GM19324 (cell line): ENCODE results near the gene ADCY9.
"Not testable (repeated sequence)": the region's sequence is repeated elsewhere in the genome, so short reads cannot be mapped to it uniquely, and the experiment has no call there.

Source experiments
- ATAC-seq: cut with Tn5 transposase; IDR thresholded peaks from one replicate; pipeline ENCODE4 v1.9.1; 2021; ENCODE audit warnings: mild to moderate bottlenecking, moderate library complexity; ENCODE audit not compliant: unreplicated experiment, low FRiP score

ADCY9 gene

DNA sequence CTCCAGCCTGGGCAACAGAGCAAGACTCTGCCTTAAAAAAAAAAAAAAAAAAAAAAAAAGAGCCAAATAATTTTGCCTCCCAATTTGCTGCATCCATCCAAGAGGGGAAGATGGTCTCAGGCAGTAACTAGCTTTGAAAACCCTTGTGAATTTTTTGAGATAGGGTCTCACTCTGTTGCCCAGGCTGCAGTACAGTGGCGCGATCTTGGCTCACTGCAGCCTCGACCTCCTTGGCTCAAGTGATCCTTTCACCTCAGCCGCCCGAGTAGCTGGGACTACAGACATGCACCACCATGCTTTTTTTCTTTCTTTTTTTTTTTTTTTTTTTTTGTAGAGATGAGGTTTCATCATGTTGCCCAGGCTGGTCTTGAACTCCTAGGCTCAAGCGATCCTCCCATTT is 70.7 kb downstream of the ADCY9 start:
- ATAC-seq = not testable (repeated sequence)

DNA sequence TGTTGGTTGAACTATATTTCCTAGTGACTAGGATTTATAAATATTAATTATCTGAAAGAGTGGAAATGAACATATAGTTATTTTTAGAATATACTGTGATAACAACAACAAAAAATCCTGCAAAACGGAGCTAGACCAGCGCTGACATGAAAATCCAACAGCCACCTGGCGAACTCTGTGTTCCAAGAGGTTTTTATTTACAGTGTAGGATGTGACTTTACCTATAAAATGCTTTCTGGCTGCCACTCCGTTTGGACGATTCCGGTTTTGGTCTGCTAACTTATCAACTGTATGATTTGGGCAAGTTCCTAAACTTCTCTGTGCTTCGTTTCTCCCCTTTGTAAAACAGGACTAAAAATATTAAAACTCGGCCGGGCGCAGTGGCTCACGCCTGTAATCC is 73.7 kb downstream of the ADCY9 start:
- no peak for ATAC-seq

DNA sequence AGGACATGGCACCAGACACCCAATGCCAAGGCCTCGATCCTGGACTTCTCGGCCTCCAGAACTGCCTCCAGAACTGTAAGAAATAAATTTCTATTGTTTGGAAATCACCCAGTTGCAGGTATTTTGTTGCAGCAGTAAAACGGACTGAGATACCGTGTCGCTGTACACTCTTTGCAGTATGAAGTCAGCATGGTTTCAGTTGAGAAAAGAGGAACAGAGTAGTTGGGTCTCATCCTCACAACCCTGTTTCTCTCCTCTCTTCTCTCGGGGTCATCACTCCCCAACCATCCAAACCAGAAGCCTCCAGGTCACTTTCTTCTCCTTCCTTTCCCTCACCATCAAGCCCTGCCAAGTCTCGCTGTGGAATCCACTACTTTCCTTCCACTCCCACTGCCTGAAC is 77.8 kb downstream of the ADCY9 start:
- ATAC-seq = no peak

DNA sequence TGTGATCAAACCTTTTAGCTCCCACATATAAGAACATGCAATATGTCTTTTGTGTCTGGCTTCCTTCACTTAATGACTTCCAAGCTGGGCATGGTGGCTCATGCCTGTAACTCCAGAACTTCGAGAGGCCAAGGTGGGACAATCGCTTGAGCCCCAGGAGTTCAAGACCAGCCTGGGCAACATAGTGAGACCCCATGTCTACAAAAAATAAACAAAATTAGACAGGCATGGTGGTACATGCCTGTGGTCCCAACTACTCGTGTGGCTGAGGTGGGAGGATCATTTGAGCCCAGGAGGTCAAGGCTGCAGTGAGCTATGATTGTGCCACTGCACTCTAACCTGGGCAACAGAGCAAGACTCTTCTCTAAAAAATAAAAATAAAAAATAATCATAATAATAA is 79.3 kb downstream of the ADCY9 start:
- ATAC-seq = not testable (repeated sequence)

DNA sequence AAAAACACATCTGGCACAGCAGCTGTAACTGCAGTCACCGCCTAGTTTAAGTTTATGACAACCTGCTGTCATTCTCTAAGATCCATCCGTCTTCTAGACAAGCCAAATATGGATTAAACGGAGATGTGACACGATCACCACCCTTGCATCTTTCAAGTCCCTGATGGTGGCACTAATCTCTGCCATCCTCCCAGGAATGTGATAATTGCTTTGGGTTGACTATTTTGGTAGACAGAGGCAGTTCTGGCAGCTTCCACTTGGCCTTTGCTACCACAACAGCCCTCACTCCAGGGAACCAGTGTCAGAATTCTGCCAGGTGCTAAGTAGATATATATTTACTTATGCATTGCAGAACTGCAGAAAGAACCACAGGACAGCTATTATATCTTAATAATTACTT is 81.3 kb downstream of the ADCY9 start:
- no peak for ATAC-seq

DNA sequence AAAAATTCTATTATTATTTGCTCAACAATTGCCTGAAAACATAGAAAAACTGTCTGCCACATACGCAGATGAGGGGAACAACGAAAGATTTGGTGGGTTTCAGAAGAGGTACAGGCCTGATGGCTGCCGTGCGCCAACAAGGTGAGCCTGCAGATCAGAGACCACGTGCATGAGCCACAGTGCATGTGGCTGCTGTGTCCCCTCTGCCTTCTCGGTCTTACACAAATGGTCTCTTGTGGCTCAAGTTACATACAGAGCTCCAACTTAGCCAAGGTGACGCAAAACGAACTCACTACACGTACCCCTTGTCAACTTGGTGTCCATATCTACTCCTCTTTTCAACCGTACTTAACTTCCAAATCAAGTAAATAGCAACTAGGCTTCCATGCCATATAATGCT is 82.3 kb downstream of the ADCY9 start:
- ATAC-seq = no peak

DNA sequence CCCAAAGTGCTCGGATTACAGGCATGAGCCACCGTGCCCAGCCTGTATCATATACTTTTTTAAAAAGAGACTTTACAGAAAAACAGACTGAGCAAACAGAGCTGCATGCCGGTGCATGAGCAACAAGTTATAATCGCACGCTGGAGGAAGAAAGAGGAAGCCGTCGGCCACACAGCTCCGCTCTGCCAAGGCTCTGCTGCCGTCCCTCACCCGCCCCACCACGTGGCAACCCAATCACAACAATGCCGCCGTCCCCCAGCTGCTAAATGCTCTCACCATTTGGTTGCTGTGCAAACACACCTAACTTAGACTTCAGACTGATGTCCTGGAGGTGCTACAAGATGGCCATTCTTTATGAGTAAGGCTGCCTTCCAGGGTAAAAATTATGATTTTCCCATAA is 83.5 kb downstream of the ADCY9 start:
- no peak for ATAC-seq

DNA sequence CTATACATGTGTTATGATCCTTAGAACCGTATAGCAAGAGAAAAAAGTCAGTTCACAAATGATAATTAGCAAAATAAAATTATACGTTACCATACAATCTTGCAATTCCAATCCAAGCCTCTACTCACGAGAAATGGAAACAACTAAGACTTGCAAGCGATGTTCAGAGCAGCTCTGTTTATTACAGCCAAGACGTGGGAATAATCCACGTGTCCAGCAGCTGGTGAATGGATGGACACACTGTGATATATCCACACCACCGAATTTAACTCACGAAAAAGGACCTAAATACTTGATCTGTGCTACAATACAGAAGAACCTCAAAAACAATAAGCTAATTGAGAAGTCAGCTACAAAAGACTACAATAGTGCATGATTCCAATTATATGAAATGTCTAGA is 88.1 kb downstream of the ADCY9 start:
- ATAC-seq = no peak

DNA sequence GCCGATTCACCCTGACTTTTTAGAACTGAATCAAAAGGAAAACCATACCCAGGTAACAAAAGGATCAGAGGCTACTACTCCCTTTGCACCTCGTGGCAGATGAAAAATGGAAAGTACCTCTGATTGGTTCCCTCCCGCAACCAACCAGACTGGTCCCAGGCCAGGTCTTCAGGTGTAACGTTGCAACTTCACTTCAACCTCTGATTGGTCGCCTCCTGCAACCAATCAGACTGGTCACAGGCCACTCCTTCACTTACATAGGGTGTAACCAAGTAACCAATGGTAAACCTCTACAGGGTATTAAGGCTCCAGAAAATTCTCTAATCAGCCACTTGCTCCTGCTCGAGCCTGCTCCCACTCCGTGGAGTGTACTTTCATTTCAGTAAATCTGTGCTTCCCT is 89.4 kb downstream of the ADCY9 start:
- no peak for ATAC-seq

DNA sequence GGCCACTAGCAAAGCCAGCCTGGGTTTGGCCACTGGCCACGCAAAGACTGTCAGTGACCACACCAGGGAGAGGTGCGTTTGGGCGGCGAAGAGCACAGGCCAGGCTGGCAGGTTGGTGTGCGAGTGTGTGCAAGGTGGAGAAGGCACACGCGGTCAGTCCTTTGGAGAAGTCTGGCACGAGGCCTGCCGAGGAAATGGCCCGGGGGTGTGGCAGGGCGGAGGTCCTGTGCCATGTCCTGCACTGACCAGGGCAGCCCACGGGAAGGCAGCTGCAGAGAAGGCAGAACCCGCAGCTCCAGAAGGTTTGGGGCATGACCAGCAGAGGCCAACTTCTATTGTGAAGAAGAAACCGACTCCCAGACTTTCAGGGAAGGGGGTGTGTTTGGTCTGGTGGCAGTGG is 90.8 kb downstream of the ADCY9 start:
- no peak for ATAC-seq

DNA sequence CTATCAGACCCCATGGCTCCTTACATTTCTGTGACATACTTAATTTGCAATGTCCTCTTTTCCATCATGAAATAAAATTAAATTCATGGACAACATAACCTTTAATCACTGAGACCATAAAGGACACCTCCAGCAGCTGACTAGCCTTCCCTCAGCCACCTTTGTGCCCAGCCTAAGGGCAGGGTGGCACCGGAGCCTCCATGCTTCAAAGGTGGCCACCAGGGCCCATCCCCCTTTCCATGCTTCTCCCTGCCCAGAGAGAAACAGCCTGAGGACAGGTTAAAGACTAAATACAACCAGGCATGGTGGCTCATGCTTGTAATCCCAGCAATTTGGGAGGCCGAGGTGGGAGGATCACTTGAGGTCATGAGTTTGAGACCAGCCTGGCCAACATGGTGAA is 94.3 kb downstream of the ADCY9 start:
- ATAC-seq = no peak

DNA sequence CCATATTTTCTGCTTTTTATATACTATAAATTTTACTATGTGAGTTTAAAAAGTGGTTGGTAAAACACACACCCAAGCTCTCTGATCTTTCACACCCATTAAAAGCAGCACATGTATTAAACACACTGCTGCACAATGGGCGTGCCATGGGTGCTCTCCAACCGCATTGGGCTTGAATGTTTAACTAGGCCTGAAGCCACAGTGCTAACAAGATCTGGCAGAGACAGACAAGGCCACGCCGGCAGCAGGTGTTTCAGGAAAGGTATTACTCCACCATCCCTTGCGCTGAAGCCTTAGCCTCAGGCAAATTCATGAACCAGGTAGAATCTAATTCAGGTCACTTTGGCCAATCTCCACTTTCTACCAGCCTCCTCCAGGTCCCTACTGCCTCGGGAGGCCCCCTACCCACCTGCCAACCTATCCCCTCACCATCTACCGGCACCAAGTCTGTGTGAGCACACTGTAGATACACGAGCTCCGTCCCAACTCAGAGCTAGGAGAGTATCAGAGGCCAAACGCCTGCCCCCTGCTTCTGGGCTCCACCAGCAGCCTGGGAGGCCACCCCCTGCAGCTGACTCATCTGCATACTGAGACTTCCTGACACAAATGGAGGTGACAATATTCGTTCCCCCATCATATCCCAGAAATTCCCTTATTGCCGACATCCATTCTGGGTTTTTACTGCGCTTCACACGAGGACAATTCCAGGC is 95.0 kb downstream of the ADCY9 start:
- no peak for ATAC-seq

DNA sequence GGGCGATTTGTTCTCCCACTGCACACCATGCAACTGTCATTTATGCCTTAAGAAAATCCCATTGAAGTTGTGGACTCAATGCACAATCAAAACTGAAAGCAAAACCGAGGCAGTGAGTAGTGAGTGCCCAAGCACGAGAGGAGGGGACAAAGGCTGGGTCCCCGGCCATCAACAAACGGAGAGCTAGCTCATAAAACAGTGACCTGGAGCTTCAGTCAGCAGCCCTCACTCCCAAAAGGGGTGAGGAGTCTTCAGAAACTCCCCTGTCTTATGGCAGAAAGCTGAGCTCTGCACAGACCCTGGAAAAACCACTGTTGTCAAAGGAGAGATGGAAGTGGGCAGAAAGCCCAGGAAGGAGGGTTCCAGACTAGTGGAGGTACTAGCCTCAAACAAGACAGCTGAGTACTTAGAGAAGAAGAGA is 96.9 kb downstream of the ADCY9 start:
- ATAC-seq = no peak

DNA sequence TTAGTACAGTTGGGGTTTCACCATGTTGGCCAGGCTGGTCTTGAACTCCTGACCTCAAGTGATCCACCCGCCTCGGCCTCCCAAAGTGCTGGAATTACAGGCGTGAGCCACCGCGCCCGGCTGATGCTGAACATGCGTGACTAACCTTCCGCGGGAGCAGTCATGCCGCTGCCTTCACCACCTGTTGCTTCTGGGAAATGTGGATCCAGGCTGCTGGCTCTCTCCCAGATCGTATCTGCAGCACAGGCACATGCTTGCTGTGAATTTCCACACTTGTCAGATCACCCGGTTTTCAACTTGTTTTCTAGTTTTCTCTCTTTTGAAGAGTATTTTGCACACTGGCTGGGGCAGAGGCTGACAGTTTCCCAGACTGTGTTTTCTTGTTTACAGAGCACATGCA is 97.9 kb downstream of the ADCY9 start:
- no peak for ATAC-seq

DNA sequence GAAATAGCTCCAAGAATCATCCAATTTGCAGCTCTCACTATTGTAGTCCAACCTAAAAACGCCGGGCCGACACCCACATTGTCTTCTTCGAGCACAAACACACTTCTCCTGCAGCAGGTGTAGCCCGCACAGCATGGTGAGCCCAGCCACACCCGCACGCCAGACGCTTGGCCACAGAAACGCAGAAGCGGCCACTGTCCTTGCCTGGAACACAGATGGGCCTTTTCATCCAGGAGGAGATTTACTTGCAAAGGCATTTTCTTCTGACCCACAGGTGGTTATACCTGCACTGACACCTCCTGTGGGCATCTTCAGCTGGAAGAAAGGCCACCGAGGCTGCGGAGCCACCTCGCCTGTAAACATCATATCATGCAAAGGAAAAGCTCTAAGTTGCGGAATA is 98.4 kb downstream of the ADCY9 start:
- no peak for ATAC-seq

DNA sequence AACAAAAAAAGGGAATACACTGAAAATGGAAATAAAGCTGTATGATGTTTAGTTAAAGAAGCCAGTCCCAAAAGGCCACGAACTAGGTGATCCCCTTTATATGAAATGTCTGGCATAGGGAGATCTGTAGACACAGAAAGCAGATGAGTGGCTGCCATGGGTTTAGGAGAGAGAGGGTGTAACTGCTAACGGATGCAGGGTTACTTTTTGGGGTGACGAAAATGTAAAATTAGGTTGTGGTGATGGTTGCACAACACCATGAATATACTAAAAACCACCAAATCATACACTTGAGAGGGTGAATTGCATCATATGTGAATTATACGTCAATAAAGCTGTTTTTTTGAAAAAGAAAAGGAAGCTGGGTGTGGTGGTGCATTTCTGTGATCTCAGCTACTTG is 99.6 kb downstream of the ADCY9 start:
- no peak for ATAC-seq

DNA sequence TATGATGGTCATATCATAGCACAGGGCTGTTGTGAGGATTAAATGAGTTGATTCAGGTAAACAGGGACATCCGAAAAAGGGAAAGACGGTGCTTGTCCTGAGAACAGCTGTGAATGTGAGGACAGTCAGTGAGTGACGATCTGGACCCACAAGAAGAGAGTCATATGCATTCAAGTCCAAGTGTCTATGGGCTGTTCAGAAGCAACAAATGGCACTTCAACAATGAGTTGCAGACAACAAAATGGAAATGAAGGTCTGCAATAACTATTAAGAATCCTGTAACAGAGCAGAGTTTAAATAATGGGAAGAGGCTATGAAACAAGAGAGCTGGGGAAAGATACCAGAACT is 100.3 kb downstream of the ADCY9 start:
- no peak for ATAC-seq

DNA sequence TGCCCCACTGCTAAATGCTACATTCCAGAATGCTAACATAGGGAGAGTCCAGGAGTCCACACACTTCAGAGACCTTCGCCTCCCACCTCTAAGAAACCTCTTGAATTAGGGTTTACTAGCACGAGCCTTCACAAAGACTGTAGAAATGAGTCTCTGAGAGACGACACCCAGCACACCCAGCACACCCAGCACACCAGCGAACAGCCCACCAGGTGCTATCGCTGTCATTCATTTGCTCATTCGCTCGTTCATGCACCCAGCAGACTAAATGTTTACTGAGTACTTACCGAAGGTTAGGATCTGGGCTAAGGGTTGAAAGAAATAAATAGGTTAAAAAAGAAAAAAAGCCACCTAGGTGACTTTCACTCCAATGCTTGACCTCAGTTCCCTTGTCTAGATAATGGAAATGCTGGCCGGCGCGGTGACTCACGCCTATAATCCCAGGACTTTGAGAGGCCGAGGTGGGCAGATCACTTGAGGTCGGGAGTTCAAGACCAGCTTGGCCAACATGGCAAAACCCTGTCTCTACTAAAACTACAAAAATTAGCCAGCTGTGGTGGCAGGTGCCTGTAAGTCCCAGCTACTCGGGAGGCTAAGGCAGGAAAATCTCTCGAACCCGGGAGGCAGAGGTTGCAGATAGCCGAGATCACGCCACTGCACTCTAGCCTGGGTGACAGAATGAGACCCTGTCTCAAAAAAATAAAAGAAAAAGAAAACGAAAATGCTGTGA is 100.8 kb downstream of the ADCY9 start:
- ATAC-seq = no peak

DNA sequence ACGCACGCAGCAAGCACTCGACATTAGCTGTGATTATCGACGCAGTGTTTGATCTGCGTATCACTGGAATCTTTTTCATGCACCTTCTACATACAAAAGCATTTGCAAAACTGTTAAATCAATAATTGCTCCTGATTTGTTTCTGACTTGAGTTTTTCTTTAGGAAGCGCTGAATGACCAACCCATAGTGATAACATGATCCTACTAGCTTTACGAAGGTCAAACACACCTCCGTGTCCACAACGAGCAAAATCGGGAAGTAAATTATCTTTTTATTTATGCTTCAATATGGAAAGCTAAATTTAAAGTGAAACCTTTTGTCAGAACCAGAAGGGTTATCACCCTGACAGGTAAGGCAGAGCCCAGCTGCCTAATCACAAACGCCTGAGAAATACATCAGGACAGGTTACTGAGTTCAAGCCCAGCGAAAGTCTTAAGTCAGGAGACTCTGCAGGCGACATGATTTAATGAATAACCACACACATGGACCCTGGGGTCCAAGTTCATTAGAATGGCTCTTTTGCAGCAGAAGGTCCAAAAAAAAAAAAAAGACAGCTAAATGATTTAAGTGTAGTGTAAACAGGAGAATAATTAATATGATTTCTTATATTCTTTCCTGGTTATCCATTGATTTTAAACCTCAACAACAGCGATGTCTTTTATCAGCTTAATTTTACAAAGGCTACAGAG is 104.2 kb downstream of the ADCY9 start:
- ATAC-seq = no peak

DNA sequence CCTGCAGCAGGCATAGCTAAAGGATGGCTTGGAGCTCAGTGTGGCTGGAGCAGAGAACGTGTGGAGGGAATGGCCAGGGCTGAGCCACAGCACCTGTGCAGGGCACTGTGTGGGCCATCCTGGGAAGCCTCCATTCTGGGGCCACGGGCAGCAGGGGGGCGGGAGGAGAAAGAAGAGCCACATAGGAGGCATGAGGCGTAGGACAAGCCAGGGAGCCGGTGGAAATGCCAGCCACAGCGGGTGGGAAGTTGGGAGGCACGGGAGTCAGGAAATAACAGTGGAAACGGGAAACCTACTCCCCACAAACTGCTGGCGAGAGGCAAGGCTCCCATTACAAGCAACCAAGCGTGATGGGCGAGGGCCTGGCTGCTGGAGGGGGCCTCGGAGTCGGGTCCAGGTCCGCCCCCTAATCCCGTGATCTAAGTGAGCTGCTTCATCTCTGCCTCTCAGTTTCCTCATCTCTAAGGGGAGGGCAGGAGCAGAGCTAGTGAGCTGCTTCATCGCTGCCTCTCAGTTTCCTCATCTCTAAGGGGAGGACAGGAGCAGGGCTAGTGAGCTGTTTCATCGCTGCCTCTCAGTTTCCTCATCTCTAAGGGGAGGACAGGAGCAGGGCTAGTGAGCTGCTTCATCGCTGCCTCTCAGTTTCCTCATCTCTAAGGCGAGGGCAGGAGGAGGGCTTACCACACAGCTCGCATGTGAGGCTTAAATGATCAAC is 104.9 kb downstream of the ADCY9 start:
- no peak for ATAC-seq
